ENCODE results near the gene KDSR.
"Not testable (repeated sequence)": the region's sequence is repeated elsewhere in the genome, so short reads cannot be mapped to it uniquely, and the experiment has no call there.

The KDSR gene

DNA sequence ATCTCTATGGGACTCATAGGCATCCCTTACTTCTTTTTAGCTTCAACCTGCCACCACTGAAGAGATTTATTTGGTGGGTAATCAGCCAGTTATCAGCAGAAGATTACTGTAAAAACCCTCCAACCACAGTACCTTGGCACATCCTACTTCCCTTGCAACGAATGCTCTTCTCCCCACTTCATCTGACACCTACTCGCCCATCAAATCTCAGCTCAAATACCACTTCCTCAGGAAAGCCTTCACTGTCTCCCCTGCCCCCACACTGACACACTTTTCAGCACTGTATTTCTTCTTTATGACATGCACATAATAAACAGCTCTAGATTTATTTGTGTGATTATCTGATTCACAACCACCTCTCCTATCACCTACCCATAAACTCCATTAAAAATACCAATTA is 3.1 kb downstream of the KDSR start:
- DNase-seq: no peak

DNA sequence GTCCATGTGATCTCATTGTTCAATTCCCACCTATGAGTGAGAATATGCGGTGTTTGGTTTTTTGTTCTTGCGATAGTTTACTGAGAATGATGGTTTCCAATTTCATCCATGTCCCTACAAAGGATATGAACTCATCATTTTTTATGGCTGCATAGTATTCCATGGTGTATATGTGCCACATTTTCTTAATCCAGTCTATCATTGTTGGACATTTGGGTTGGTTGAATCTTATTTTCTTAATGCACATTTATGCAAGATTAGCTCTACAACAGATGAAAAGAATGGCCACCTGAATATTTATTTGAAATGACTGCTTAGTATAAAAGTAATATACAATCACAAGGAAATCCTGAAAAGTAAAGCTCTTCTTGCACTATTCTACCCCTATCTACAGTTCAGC is 3.6 kb downstream of the KDSR start:
- not testable (repeated sequence) for DNase-seq

DNA sequence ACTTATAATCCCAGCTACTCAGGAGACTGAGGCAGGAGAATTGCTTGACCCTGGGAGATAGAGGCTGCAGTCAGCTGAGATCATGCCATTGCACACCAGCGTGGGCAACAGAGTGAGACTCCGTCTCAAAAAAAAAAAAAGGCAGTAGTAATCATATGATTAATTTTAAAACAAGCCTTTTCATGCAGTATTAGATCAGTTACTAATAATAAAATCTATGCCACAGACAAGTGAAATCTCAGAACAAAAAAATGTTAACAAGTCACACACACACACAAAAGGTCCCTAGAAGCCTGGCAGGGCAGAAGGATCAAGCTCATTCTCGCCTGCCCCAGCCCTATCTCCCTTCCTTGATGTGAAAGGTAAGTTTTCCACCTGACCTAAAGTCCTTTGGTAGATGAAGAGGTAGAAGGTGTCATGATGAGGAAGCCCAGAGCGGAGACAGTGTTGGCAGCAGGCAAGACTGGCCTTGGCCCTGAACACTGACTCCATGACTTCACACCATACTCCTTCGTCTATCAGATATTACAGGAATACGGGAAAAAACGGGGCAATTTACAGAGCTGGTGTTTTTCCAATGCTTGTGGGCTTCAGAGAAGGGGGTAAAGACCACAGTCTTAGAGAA is 10.6 kb downstream of the KDSR start:
- no peak for DNase-seq

GRCh38 chr18:63350230-63350629 is 16.8 kb downstream of the KDSR start:
- no peak for DNase-seq

- DNase-seq: no peak
Measured at GRCh38 chr18:63348508-63349136, 18.4 kb downstream of the KDSR start.

DNA sequence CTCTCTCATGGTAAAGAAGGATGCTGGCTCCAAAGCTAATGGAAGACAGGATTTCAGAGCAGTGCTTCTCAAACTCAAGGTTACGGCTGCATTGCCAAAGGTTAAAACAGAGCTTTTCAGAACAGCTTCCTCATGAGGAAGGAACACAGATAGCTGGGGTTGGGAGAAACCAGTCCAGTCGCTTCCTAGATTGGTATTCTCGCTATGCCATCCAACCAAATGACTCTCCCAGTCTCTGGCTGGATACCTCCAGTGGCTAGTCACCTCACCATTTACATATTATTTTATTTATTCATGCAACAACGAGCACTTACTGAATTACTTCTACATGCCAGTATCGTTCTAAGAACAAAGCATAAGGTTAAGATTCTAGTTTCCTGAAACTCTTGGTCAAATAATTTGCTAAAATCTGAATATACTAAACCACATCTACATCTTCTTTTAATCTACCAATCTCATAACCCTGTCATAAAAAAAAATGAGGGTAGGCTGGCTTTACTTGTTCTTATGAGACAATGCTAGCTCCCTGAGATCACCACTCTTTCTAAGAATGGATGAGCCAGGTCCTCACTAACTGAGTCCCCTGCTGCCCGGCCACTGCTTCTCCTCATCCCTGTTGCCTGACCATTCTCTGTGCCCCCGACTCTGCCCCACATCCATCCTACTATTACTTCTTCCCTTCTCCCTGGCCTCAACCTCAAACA is 20.4 kb downstream of the KDSR start:
- no peak for DNase-seq

- no peak for DNase-seq
Measured at GRCh38 chr18:63346031-63346430, 21.0 kb downstream of the KDSR start.

GRCh38 chr18:63344918-63345317 is 22.1 kb downstream of the KDSR start:
- DNase-seq: no peak

- no peak for DNase-seq
Measured at GRCh38 chr18:63344263-63344662, 22.7 kb downstream of the KDSR start.

DNA sequence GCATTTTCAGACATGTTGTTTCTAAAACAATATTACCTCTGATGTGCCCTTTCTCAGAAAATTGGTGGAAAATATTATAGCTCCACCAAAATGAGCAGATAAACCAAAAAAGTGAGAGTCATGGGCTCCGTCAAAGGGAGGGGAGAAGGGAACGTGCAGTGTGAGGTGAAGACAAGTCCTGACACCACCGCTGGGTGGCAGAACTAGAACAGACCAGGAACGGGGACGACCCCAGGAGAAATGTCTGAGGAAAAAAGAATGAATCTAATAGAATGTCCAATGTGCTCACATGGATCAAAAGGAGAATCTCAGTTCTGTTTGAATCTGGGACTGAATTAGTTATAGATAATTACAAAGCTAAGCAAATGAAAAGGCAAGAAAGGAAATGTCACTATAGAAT is 24.8 kb downstream of the KDSR start:
- DNase-seq: peak; percentile 36

DNA sequence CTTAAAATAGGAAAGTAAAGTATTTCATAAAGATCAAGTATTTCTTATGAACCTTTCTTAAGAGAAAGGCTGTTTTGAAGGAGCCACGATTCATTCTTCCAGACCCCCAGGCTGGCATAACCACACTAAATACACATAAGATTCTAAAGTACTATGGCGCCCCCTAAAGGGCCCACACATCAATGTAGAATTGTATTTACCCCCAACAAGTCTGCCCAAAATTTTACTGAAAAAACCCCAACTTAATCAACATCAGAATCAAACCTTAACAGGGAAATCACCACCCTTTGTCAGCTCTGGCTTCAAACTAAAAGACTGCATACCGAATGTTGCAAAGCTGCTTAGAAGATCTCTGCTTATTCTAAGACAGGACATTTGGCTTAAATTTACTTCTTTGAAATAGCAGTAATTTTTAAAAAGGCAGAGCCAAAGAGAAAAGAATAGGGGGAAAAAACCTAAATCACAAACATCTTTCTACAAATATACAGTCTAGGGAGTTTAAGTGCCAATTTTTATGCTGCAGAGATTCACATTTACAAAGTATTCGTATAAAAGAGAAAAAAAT is 27.0 kb downstream of the KDSR start:
- no peak for DNase-seq

DNA sequence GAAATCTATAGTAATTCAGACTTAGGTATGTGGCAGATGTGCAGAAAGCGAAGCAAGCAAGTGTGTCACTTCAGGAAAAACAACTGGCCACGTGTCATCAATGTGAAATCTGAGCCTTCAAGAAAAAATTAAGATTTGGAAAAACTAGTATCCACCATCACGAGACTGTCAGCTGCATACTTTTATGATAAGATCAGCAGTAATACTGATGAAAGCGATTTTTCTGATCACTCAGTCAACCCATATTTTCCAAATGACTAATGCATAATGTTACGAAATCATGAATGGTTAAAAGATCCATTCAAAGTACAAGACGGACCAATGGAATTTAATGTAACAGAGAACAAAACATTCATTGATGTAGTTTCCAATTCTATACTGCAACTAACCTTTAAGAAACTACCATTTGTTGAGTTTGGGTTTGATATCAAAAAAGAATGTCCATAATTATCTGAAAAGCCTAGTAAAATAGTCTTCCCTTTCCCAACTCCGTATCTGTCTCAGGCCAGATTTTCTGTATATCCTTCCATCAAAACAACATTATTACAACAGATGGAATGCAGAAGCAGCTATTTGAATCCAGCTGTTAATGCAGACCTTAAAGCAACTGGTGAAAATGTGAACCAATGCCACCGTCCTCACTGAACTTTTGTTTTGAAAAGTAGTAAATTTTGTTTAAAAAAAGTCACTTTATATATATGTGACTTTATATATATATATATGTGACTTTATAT is 30.5 kb downstream of the KDSR start:
- no peak for DNase-seq

- DNase-seq: no peak
Measured at GRCh38 chr18:63331105-63331504, 35.9 kb downstream of the KDSR start.

DNA sequence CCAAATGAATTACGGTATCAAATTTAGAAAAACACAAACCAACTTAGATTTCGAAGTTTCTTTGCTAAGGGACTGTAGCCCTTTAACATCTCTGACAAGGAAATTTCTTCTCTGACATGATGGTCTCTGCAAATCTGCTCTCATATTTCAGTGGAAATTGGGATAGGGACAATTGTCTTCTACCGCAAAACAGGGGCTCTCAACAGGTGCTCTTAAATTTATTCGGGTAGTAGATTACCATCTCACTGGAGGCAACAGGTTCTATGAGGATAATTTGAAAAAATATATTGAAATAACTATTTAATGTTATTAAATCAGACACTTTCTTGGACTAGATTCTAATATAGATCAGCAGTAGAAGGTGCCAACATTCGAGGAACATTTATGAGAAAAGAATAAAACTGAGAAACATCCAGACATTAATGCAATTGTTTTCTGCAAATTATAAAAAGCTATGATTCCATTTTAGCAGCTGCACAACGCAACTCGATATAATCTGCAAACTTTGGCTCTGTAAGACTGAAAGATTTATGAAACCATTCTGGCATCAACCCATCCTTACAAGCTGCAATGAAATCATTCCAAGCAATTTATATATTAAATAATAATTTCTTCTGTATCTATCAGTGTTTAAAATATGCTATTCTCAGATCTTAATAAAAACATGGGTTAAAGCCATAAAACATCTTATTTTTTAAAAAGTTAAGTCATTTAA is 37.4 kb downstream of the KDSR start:
- DNase-seq: no peak

- DNase-seq: no peak
Measured at GRCh38 chr18:63326011-63326410, 41.0 kb downstream of the KDSR start.

DNA sequence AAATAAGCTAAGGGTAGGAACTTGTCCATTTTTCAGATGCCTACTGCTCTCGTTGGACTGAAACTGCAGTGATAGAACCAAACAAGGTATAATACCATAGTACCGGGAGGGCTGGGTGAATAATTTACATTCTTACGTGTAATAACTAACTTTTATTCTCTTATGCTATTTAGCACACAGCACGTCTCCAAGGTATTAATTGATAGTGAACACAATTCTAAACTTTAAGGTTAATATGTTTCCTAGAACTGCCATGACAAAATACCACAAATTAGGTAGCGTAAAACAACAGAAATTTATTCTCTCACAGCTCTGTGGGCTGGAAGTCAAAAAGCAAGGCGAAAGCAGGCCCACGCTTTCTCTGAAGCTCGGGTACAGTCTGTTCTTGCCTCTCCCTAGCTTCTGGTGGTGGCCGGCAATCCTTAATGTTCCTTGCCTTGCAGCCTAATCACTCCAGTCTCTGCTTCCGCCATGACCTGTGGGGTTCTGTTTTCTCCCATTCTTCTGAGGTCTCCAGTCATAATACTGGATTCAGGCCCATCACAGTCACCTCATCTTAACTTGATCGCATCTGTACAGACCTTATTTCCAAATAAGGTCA is 41.8 kb downstream of the KDSR start:
- DNase-seq: no peak

GRCh38 chr18:63322908-63323634 is 43.9 kb downstream of the KDSR start:
- peak; percentile 67 for DNase-seq

GRCh38 chr18:63322206-63322605 is 44.8 kb downstream of the KDSR start:
- no peak for DNase-seq

DNA sequence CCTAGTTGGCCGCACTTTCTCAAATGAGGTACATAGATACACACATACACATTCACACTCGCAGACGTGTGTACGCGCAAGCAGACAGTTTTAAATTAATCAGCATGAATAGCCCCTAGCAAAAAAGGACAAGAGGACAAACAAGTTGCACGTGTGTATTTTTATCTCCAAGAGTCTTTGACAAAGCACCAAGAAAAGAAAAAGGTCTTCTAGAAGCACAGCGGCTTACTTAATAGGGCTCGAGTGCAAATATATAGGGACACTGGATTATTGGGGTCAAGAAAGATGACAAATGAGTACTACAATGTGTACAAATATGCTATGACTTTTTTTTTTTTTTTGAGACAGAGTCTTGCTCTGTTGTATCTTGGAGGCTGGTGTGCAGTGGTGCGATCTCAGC is 45.7 kb downstream of the KDSR start:
- DNase-seq: no peak

DNA sequence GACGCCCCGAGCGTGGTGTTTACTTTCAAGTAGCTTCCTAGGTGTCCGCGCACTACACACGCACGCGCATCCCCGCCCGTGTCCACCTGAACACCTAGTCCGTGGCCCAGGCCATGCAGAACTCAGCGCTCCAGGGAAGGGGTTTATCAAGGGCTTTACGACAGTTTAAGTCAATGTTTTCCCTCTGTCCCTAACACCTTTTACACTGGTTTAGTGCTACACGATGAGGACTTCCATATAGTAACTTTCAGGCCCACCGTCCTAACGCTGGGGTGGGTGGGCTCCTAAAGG is 46.1 kb downstream of the KDSR start:
- DNase-seq: no peak

DNA sequence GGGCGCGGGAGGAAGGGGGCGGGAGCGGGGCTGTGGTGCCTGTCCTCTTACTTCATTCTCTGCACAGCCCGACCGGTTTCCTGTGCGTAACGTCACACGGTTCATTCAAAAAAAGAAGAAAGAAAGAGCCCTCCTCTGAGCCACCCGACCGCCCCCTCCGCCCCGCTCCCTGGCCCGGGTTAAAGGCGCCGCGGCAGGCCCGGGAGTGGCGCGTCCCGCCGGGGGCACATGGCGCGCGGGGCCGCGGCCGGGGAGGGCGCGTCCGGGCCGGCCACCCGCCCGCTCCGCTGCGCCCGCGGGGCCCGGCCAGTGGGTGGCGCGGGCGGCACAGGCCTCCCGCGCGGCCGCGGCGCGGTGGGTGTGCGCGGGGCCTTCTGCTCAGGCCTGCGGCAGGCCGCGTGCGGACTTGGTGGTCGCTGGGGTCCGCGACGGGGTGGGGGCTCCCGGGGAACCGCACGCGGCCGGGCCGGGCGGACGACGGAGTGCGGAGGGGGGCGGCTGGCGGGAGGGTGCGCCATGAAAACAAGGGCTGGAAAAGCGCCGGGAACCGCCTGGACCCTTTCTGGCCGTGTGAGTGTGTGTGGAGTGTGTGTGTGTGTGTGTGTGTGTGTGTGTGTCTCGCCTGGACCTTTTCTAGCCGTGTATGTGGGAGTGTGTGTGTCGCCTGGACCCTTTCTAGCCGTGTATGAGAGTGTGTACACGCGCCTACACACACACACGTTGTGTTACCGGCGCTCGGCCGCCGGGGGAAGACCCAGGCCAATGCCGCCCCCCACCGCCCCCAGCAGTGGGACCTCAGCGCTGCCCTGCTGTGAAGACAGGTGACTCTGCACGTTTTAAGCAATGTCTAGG is 46.7 kb downstream of the KDSR start:
- peak; percentile 68 for DNase-seq

Measured in NCI-H1694 (cell line).